Testis (tissue), 3 donors: Measurements from ENCODE around the gene ZNF184. TPM values are rescaled to one million over a fixed set of nuclear protein-coding genes. Genes with fewer than 3 reads are reported as not detected.
A peak's percentile ranks its signal among the peaks of the same experiment; 100 is the strongest.

Experiments used
- DNase-seq: peaks from one replicate; pipeline ENCODE4 v3.0.0-alpha.2; 2019
- H3K27ac ChIP-seq, 2 donors: fragments of 200-600 bp; sonication (generic); one replicate each; pipeline ENCODE4 v1.5.1; 2019
- H3K27me3 ChIP-seq: fragments of 200-600 bp; sonication (generic); one replicate; pipeline ENCODE4 v1.5.1; 2019
- H3K36me3 ChIP-seq: fragments of 200-600 bp; sonication (generic); one replicate; pipeline ENCODE4 v1.5.1; 2017; ENCODE audit warnings: low read depth; ENCODE audit errors: missing control alignments
- H3K4me1 ChIP-seq: fragments of 200-600 bp; sonication (generic); one replicate; pipeline ENCODE4 v1.5.1; 2019
- H3K4me3 ChIP-seq, 2 donors: fragments of 200-600 bp; sonication (generic); one replicate each; pipeline ENCODE4 v1.5.1; 2017 to 2019
- H3K9me3 ChIP-seq: fragments of 200-600 bp; sonication (generic); one replicate; pipeline ENCODE4 v1.5.1; 2017
- POLR2A ChIP-seq: fragments of 450-650 bp; IDR thresholded peaks from one replicate; pipeline ENCODE4 v1.6.1; 2017; ENCODE audit warnings: antibody characterized with exemption, mild to moderate bottlenecking, moderate library complexity
- WGBS, 2 donors: methylation state at CpG; one replicate each; pipeline ENCODE4 v1.1.5; 2018; 5-methylcytosine and 5-hydroxymethylcytosine counted together
- intact Hi-C: fragments of 100-400 bp; cut with DNase I; formaldehyde crosslinking; loops from one replicate; pipeline ENCODE4 v1.15.1; 2023; ENCODE audit warnings: low total_unique reads
- polyA plus RNA-seq: library from polyadenylated mRNA; stranded (reverse); fragments of 350-450 nt; fragmentation: Illumina TruSeq; extraction: RNeasy Lipid Tissue Mini Kit (QIAGEN cat#74804); gene quantifications from one replicate; pipeline ENCODE4 v1.2.3, GENCODE V29; 2014; ENCODE audit warnings: low read depth, low replicate concordance; ENCODE audit not compliant: insufficient read depth
- total RNA-seq, 2 donors: library from RNA; depleted of rRNA; stranded (reverse); fragments of >200 nt; gene quantifications; one replicate each; pipeline ENCODE4 v1.2.3, GENCODE V29; 2016
- TF ChIP-seq, protein P1 (sequence below), 3 experiments: fragments of 450-650 bp in 2 of 3; fragments of 200-600 bp in 1 of 3; sonication (generic) in 1 of 3; IDR thresholded peaks; one replicate each; pipeline ENCODE4 v1.5.1; 2016 to 2019; ENCODE audit warnings: antibody characterized with exemption in 3 of 3, mild to moderate bottlenecking in 2 of 3, moderate library complexity in 1 of 3

The ZNF184 gene
- total and polyA plus RNA-seq, 3 donors from 2014 or later: 11.4 to 17.5 (median 11.9) TPM

DNA sequence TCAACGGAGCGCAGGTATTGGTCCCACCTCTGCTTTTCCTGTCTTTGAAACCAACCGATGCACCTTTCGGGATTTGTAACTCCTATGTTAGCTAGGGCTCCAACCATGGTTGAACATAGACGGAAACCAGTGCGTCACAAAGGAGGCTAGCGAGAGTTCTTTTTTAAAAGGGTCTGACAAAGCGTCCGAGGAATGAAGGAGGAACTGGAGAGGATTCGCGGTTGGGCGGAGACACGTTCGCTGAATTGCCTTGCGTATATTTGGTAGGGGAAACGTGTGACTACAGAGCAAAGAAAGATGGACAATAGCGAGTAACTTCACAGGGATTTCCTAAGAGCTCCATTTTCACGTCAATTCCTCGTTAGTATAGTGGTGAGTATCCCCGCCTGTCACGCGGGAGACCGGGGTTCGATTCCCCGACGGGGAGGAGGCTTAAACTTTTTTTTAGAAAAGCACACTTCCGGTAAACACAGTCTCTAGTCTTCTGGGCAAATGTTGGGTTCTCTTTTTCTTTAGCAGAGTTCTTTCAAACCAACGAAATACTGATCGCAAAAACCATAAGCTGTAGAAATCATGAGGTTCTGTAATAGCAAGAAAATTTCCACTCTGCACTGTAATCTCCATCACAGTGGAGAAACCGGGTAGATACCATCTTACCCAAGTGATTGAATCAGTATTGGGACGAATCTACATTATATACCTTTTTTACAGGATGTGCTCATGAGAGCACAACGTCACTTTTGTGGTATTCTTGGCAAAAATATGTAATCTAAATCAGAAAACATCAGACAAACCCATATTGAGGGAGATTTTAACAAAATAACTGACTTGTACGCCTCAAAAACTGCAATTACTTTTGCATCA, 6.6 kb upstream of the ZNF184 start:
- no peak for TF ChIP-seq POLR2A
- TF ChIP-seq, protein P1, sequence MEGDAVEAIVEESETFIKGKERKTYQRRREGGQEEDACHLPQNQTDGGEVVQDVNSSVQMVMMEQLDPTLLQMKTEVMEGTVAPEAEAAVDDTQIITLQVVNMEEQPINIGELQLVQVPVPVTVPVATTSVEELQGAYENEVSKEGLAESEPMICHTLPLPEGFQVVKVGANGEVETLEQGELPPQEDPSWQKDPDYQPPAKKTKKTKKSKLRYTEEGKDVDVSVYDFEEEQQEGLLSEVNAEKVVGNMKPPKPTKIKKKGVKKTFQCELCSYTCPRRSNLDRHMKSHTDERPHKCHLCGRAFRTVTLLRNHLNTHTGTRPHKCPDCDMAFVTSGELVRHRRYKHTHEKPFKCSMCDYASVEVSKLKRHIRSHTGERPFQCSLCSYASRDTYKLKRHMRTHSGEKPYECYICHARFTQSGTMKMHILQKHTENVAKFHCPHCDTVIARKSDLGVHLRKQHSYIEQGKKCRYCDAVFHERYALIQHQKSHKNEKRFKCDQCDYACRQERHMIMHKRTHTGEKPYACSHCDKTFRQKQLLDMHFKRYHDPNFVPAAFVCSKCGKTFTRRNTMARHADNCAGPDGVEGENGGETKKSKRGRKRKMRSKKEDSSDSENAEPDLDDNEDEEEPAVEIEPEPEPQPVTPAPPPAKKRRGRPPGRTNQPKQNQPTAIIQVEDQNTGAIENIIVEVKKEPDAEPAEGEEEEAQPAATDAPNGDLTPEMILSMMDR (IDR thresholded peaks at IDR 0.05): no peak
- peak overlapping the region; percentile 98 to 99 for H3K27ac ChIP-seq
- H3K4me3 ChIP-seq: peak overlapping the region; percentile 77 to 95
- H3K27me3 ChIP-seq: no peaks in the 10 kb centered on the region
- intact Hi-C loops: no loop called here
- WGBS, 2 donors: 2 to 3% methylated on average over 33 of the region's 33 CpGs
- H3K36me3 ChIP-seq: no peaks in the 10 kb centered on the region
- H3K9me3 ChIP-seq: no peaks in the 10 kb centered on the region
- peak; percentile 77 for DNase-seq
- no peaks in the 10 kb centered on the region for H3K4me1 ChIP-seq

GRCh38 chr6:27478706-27479318, 5.9 kb upstream of the ZNF184 start:
- H3K9me3 ChIP-seq: no peaks in the 10 kb centered on the region
- peak overlapping the region; percentile 98 to 99 for H3K27ac ChIP-seq
- no peaks in the 10 kb centered on the region for H3K4me1 ChIP-seq
- 0 to 1% methylated on average over 28 of the region's 28 CpGs for WGBS, 2 donors
- TF ChIP-seq POLR2A: no peak
- TF ChIP-seq, protein P1 (IDR thresholded peaks at IDR 0.05): no peak
- no peaks in the 10 kb centered on the region for H3K36me3 ChIP-seq
- peak; percentile 96 for DNase-seq
- intact Hi-C loops: no loop called here
- H3K27me3 ChIP-seq: no peaks in the 10 kb centered on the region
- peak overlapping the region; percentile 77 to 95 for H3K4me3 ChIP-seq

DNA sequence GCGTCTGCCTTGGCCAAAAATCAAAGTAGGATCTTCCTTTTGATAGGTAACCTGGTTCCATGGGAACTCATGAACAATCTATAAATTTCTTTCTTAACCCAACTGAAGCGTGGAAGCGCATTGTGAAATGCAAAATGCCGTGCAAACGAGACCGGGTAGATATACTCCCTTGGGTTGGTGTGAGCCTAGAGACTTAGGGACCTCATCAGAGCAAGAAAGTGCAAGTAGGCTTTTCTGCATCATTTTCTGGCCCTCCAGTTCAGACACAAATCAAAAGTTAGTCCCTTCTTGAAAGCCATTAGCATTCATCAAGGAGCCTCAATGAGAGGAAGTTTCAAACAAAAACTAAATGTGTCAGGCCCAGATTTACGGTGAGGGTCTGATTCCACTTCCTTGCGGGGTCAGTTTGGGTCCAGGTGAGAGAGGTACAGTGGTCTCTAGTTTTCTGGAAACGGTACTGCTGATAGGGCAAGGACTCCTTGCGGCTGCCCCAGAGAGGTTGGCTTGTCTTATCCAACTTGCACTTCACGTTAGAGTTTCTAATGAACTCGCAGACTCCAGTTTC, 5.3 kb upstream of the ZNF184 start:
- no peak for DNase-seq
- H3K4me3 ChIP-seq: peak overlapping the region; percentile 77 to 95
- 11 to 12% methylated on average over 12 of the region's 12 CpGs for WGBS, 2 donors

GRCh38 chr6:27477318-27478013, 4.6 kb upstream of the ZNF184 start:
- H3K27me3 ChIP-seq: no peaks in the 10 kb centered on the region
- WGBS, 2 donors: 33 to 41% methylated on average over 8 of the region's 8 CpGs
- intact Hi-C loops: no loop called here
- no peaks in the 10 kb centered on the region for H3K4me1 ChIP-seq
- H3K36me3 ChIP-seq: no peaks in the 10 kb centered on the region
- H3K9me3 ChIP-seq: no peaks in the 10 kb centered on the region
- no peak for DNase-seq
- peak overlapping the region; percentile 98 to 99 for H3K27ac ChIP-seq
- peak overlapping the region; percentile 77 to 95 for H3K4me3 ChIP-seq
- TF ChIP-seq POLR2A: no peak
- TF ChIP-seq, protein P1 (IDR thresholded peaks at IDR 0.05): no peak

More for the DNA sequence above, 5.3 kb upstream of the ZNF184 start:
- Histone ChIP-seq H3K9me3 (no peaks in the 10 kb centered on the region), H3K27me3 (no peaks in the 10 kb centered on the region), H3K36me3 (no peaks in the 10 kb centered on the region), H3K4me1 (no peaks in the 10 kb centered on the region), H3K27ac (peak overlapping the region; percentile 98 to 99)
- intact Hi-C loops: no loop called here
- TF ChIP-seq, protein P1 (IDR thresholded peaks at IDR 0.05): no peak
- no peak for TF ChIP-seq POLR2A
